ENCODE data around the gene ARHGAP6.

The ARHGAP6 gene

DNA sequence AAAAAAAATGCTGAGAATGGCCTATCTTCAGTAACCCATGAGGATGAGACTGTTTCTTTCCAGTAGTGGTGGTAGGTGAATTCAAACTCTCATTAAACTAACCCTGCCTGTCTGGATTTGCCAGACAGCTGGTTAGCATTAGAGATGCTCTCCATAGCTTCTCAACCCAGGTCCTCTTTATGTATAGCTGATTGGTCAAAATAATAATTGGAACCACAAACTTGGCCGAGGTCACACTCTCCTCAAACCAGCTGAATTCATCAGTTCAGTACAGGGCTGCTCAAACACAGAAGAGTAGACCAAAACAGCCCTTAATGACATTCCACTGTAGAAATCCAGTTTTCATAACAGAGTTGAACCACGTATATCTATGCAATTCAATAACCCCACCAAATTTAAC lies 469.2 kb downstream of the ARHGAP6 start:
- Histone ChIP-seq H3K27me3 (ENCODE audit: insufficient read depth, poor library complexity, severe bottlenecking) (no peaks in the 10 kb centered on the region), H3K27ac (ENCODE audit: poor library complexity, severe bottlenecking) (no peak overlapping the region), H3K4me1 (ENCODE audit: insufficient read depth, poor library complexity, severe bottlenecking) (peaks cover 8% of the 10 kb centered on the region), H3K9me3 (ENCODE audit: severe bottlenecking) (no peaks in the 10 kb centered on the region), H3K36me3 (ENCODE audit: low read depth) (no peaks in the 10 kb centered on the region), H3K4me3 (ENCODE audit: severe bottlenecking) (no peak overlapping the region)
- ATAC-seq (ENCODE audit: low read depth) (no peak), DNase-seq (ENCODE audit: low spot score) (no peak)
- TF ChIP-seq CTCF (IDR thresholded peaks at IDR 0.05; ENCODE audit: poor library complexity, severe bottlenecking), result no peak

DNA sequence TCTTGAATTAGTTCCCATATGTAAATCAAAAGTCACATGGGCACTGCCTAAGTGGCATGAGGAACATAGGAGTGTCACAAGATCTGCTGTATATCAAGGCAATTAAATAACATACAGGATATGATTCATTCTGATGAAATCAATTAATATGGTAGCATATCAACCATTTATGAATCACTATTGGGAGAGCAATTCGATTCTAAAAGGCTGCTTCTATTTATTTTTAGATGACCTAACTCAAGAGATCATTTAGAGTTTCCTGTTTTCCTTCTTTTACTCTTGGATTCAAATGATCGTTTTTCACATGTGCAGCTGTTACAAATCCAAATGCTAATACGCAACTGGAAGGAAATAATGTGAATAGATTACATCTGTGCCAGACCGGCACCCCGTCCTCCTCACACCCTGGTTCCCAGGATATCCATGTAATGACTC lies 472.7 kb downstream of the ARHGAP6 start:
- ATAC-seq (ENCODE audit: low read depth) (no peak), DNase-seq (ENCODE audit: low spot score) (no peak)
- no peaks in the 10 kb centered on the region for H3K36me3 ChIP-seq (ENCODE audit: low read depth)
- no peak for TF ChIP-seq CTCF (IDR thresholded peaks at IDR 0.05; ENCODE audit: poor library complexity, severe bottlenecking)
- H3K27me3 ChIP-seq (ENCODE audit: insufficient read depth, poor library complexity, severe bottlenecking), result no peaks in the 10 kb centered on the region
- no peak overlapping the region for H3K4me3 ChIP-seq (ENCODE audit: severe bottlenecking)
- H3K4me1 ChIP-seq (ENCODE audit: insufficient read depth, poor library complexity, severe bottlenecking), result peaks cover 8% of the 10 kb centered on the region
- H3K9me3 ChIP-seq (ENCODE audit: severe bottlenecking), result no peaks in the 10 kb centered on the region
- no peak overlapping the region for H3K27ac ChIP-seq (ENCODE audit: poor library complexity, severe bottlenecking)

- Histone ChIP-seq H3K9me3 (ENCODE audit: severe bottlenecking) (no peaks in the 10 kb centered on the region), H3K27ac (ENCODE audit: poor library complexity, severe bottlenecking) (no peak overlapping the region), H3K4me1 (ENCODE audit: insufficient read depth, poor library complexity, severe bottlenecking) (peaks cover 8% of the 10 kb centered on the region), H3K27me3 (ENCODE audit: insufficient read depth, poor library complexity, severe bottlenecking) (no peaks in the 10 kb centered on the region), H3K4me3 (ENCODE audit: severe bottlenecking) (no peak overlapping the region), H3K36me3 (ENCODE audit: low read depth) (no peaks in the 10 kb centered on the region)
- no peak for DNase-seq (ENCODE audit: low spot score)
- TF ChIP-seq CTCF (IDR thresholded peaks at IDR 0.05; ENCODE audit: poor library complexity, severe bottlenecking), result no peak
- no peak for ATAC-seq (ENCODE audit: low read depth)
Observed at GRCh38 chrX:11190745-11191510, 474.8 kb downstream of the ARHGAP6 start.

DNA sequence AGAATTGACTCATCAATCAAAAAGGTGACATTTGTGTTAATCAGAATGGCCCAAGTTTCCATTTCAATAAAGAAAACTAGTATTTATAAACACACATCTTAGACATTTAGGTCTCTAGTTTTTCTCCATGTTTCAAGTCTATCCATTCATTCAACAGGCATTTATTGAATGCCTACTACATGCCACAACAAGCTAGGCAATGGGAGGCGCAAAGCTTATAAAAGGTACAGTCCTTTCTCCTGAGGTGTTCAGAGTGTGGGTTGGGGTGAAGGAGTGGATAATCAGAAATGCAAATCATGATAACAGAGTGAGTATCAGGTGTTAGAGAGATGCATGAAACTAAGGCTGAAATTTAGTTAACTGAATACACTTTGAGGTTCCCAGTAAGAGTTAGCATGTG lies 476.6 kb downstream of the ARHGAP6 start:
- H3K27ac ChIP-seq (ENCODE audit: poor library complexity, severe bottlenecking), result peak overlapping the region; percentile 46
- no peak for TF ChIP-seq CTCF (IDR thresholded peaks at IDR 0.05; ENCODE audit: poor library complexity, severe bottlenecking)
- no peaks in the 10 kb centered on the region for H3K36me3 ChIP-seq (ENCODE audit: low read depth)
- DNase-seq (ENCODE audit: low spot score), result no peak
- peak; percentile 68 for ATAC-seq (ENCODE audit: low read depth)
- H3K27me3 ChIP-seq (ENCODE audit: insufficient read depth, poor library complexity, severe bottlenecking), result no peaks in the 10 kb centered on the region
- H3K4me3 ChIP-seq (ENCODE audit: severe bottlenecking), result no peak overlapping the region
- no peaks in the 10 kb centered on the region for H3K9me3 ChIP-seq (ENCODE audit: severe bottlenecking)
- H3K4me1 ChIP-seq (ENCODE audit: insufficient read depth, poor library complexity, severe bottlenecking), result peaks cover 8% of the 10 kb centered on the region

- Histone ChIP-seq H3K27me3 (ENCODE audit: insufficient read depth, poor library complexity, severe bottlenecking) (no peaks in the 10 kb centered on the region), H3K27ac (ENCODE audit: poor library complexity, severe bottlenecking) (peak overlapping the region; percentile 46), H3K4me1 (ENCODE audit: insufficient read depth, poor library complexity, severe bottlenecking) (peaks cover 8% of the 10 kb centered on the region), H3K36me3 (ENCODE audit: low read depth) (no peaks in the 10 kb centered on the region), H3K9me3 (ENCODE audit: severe bottlenecking) (no peaks in the 10 kb centered on the region), H3K4me3 (ENCODE audit: severe bottlenecking) (no peak overlapping the region)
- DNase-seq (ENCODE audit: low spot score) (no peak), ATAC-seq (ENCODE audit: low read depth) (peak; percentile 82)
- TF ChIP-seq CTCF (IDR thresholded peaks at IDR 0.05; ENCODE audit: poor library complexity, severe bottlenecking), result no peak
Observed at GRCh38 chrX:11188664-11189063, 477.1 kb downstream of the ARHGAP6 start.
